COR-L47 (cell line): ENCODE results near the gene DPM2.

ENCODE experiments used
- DNase-seq: peaks from one replicate; lab custom pipeline; 2025; lab: John Stamatoyannopoulos, UW

Gene DPM2

GRCh38 chr9:127936347-127936852 lies 1.3 kb downstream of the DPM2 start:
- DNase-seq: no peak

GRCh38 chr9:127935765-127936221 lies 1.9 kb downstream of the DPM2 start:
- DNase-seq: no peak

GRCh38 chr9:127934986-127935385 lies 2.7 kb downstream of the DPM2 start:
- DNase-seq: no peak

GRCh38 chr9:127934248-127934647 lies 3.4 kb downstream of the DPM2 start:
- no peak for DNase-seq

GRCh38 chr9:127931092-127931881 lies 6.4 kb downstream of the DPM2 start:
- DNase-seq: no peak

GRCh38 chr9:127930231-127931091 lies 7.2 kb downstream of the DPM2 start, which contains the start of gene PIP5KL1:
PIP5KL1 (minus strand) TSS chr9:127930777; CDS start chr9:127930752, 25 bp downstream.
- DNase-seq: peak; percentile 80

GRCh38 chr9:127929625-127929979 lies 8.1 kb downstream of the DPM2 start:
- DNase-seq: no peak

GRCh38 chr9:127928676-127929624 lies 8.7 kb downstream of the DPM2 start:
- no peak for DNase-seq

GRCh38 chr9:127927988-127928675 lies 9.5 kb downstream of the DPM2 start:
- DNase-seq: peak; percentile 28

- DNase-seq: peak; percentile 64
These were observed 10.3 kb downstream of the DPM2 start for GRCh38 chr9:127927201-127927987.

GRCh38 chr9:127926906-127927200 lies 10.8 kb downstream of the DPM2 start:
- no peak for DNase-seq

GRCh38 chr9:127925959-127926905 lies 11.4 kb downstream of the DPM2 start:
- no peak for DNase-seq

GRCh38 chr9:127924736-127925444 lies 12.8 kb downstream of the DPM2 start:
- no peak for DNase-seq

GRCh38 chr9:127923771-127924170 lies 13.9 kb downstream of the DPM2 start:
- DNase-seq: no peak

GRCh38 chr9:127923046-127923445 lies 14.6 kb downstream of the DPM2 start:
- no peak for DNase-seq

- no peak for DNase-seq
These were observed 16.0 kb downstream of the DPM2 start for GRCh38 chr9:127921557-127922120.

GRCh38 chr9:127920794-127921193 lies 16.9 kb downstream of the DPM2 start:
- DNase-seq: no peak

GRCh38 chr9:127919253-127919815 lies 18.3 kb downstream of the DPM2 start:
- no peak for DNase-seq
